ENCODE results near the gene TPPP.
"Not testable (repeated sequence)": the region's sequence is repeated elsewhere in the genome, so short reads cannot be mapped to it uniquely, and the experiment has no call there.

TPPP gene

GRCh38 chr5:633501-633955, 59.6 kb downstream of the TPPP start:
- DNase-seq (ENCODE audit: insufficient read length, low spot score) (no peak), FAIRE-seq (no peak)
- TF ChIP-seq POU2F2 (IDR thresholded peaks at IDR 0.05; ENCODE audit: low read depth, low read length) (no peak), SPI1 (IDR thresholded peaks at IDR 0.05; ENCODE audit: low read depth, low read length) (no peak), POLR2AphosphoS5 (IDR thresholded peaks at IDR 0.05; ENCODE audit: low read depth, low read length) (no peak), TAF1 (IDR thresholded peaks at IDR 0.05; ENCODE audit: low read depth, low read length) (no peak), PAX5 (IDR thresholded peaks at IDR 0.05; ENCODE audit: insufficient read depth, low read length, severe bottlenecking) (no peak)

GRCh38 chr5:628351-629205, 64.6 kb downstream of the TPPP start:
- FAIRE-seq; DNase-seq (ENCODE audit: insufficient read length, low spot score): not testable (repeated sequence)

GRCh38 chr5:627840-628239, 65.3 kb downstream of the TPPP start:
- TF ChIP-seq POLR2AphosphoS5 (IDR thresholded peaks at IDR 0.05; ENCODE audit: low read depth, low read length) (no peak), SPI1 (IDR thresholded peaks at IDR 0.05; ENCODE audit: low read depth, low read length) (no peak), POU2F2 (IDR thresholded peaks at IDR 0.05; ENCODE audit: low read depth, low read length) (no peak), POLR2A (IDR thresholded peaks at IDR 0.05; ENCODE audit: low read depth, low read length) (no peak), TAF1 (IDR thresholded peaks at IDR 0.05; ENCODE audit: low read depth, low read length) (no peak), PAX5 (IDR thresholded peaks at IDR 0.05; ENCODE audit: insufficient read depth, low read length, severe bottlenecking) (no peak)
- DNase-seq (ENCODE audit: insufficient read length, low spot score): no peak
- no peak for FAIRE-seq

GRCh38 chr5:626850-627249, 66.3 kb downstream of the TPPP start:
- no peak for FAIRE-seq
- no peak for DNase-seq (ENCODE audit: insufficient read length, low spot score)
- no peak for TF ChIP-seq POLR2A (IDR thresholded peaks at IDR 0.05; ENCODE audit: low read depth, low read length)
- TF ChIP-seq PAX5 (IDR thresholded peaks at IDR 0.05; ENCODE audit: insufficient read depth, low read length, severe bottlenecking): no peak

GRCh38 chr5:625516-625915, 67.6 kb downstream of the TPPP start:
- TF ChIP-seq POU2F2 (IDR thresholded peaks at IDR 0.05; ENCODE audit: low read depth, low read length) (no peak), TAF1 (IDR thresholded peaks at IDR 0.05; ENCODE audit: low read depth, low read length) (no peak), PAX5 (IDR thresholded peaks at IDR 0.05; ENCODE audit: insufficient read depth, low read length, severe bottlenecking) (no peak), POLR2A (IDR thresholded peaks at IDR 0.05; ENCODE audit: low read depth, low read length) (no peak), SPI1 (IDR thresholded peaks at IDR 0.05; ENCODE audit: low read depth, low read length) (no peak), POLR2AphosphoS5 (IDR thresholded peaks at IDR 0.05; ENCODE audit: low read depth, low read length) (no peak)

GRCh38 chr5:624951-625230, 68.3 kb downstream of the TPPP start:
- DNase-seq (ENCODE audit: insufficient read length, low spot score) (no peak), FAIRE-seq (no peak)
- TF ChIP-seq PAX5 (IDR thresholded peaks at IDR 0.05; ENCODE audit: insufficient read depth, low read length, severe bottlenecking) (no peak), POLR2AphosphoS5 (IDR thresholded peaks at IDR 0.05; ENCODE audit: low read depth, low read length) (no peak), SPI1 (IDR thresholded peaks at IDR 0.05; ENCODE audit: low read depth, low read length) (no peak), POLR2A (IDR thresholded peaks at IDR 0.05; ENCODE audit: low read depth, low read length) (no peak), POU2F2 (IDR thresholded peaks at IDR 0.05; ENCODE audit: low read depth, low read length) (no peak), TAF1 (IDR thresholded peaks at IDR 0.05; ENCODE audit: low read depth, low read length) (no peak)

More at GRCh38 chr5:625516-625915, 67.6 kb downstream of the TPPP start:
- DNase-seq (ENCODE audit: insufficient read length, low spot score) (no peak), FAIRE-seq (no peak)

- TF ChIP-seq PAX5 (IDR thresholded peaks at IDR 0.05; ENCODE audit: insufficient read depth, low read length, severe bottlenecking) (no peak), POLR2AphosphoS5 (IDR thresholded peaks at IDR 0.05; ENCODE audit: low read depth, low read length) (no peak), SPI1 (IDR thresholded peaks at IDR 0.05; ENCODE audit: low read depth, low read length) (no peak)
- no peak for DNase-seq (ENCODE audit: insufficient read length, low spot score)
- FAIRE-seq: no peak
Measured at GRCh38 chr5:624118-624950, 68.8 kb downstream of the TPPP start.

- TF ChIP-seq POLR2A (IDR thresholded peaks at IDR 0.05; ENCODE audit: low read depth, low read length) (no peak), TAF1 (IDR thresholded peaks at IDR 0.05; ENCODE audit: low read depth, low read length) (no peak), SPI1 (IDR thresholded peaks at IDR 0.05; ENCODE audit: low read depth, low read length) (no peak)
- DNase-seq (ENCODE audit: insufficient read length, low spot score) (no peak), FAIRE-seq (no peak)
Measured at GRCh38 chr5:623531-623930, 69.6 kb downstream of the TPPP start.

- FAIRE-seq: no peak
- TF ChIP-seq SPI1 (IDR thresholded peaks at IDR 0.05; ENCODE audit: low read depth, low read length) (no peak), PAX5 (IDR thresholded peaks at IDR 0.05; ENCODE audit: insufficient read depth, low read length, severe bottlenecking) (no peak), POU2F2 (IDR thresholded peaks at IDR 0.05; ENCODE audit: low read depth, low read length) (no peak), TAF1 (IDR thresholded peaks at IDR 0.05; ENCODE audit: low read depth, low read length) (no peak), POLR2AphosphoS5 (IDR thresholded peaks at IDR 0.05; ENCODE audit: low read depth, low read length) (no peak), POLR2A (IDR thresholded peaks at IDR 0.05; ENCODE audit: low read depth, low read length) (no peak)
- no peak for DNase-seq (ENCODE audit: insufficient read length, low spot score)
Measured at GRCh38 chr5:622946-623522, 70.1 kb downstream of the TPPP start.

- no peak for FAIRE-seq
Measured at GRCh38 chr5:622359-622758, 70.8 kb downstream of the TPPP start.

More at GRCh38 chr5:622359-622758, 70.8 kb downstream of the TPPP start:
- TF ChIP-seq POLR2AphosphoS5 (IDR thresholded peaks at IDR 0.05; ENCODE audit: low read depth, low read length) (no peak), POU2F2 (IDR thresholded peaks at IDR 0.05; ENCODE audit: low read depth, low read length) (no peak), TAF1 (IDR thresholded peaks at IDR 0.05; ENCODE audit: low read depth, low read length) (no peak), PAX5 (IDR thresholded peaks at IDR 0.05; ENCODE audit: insufficient read depth, low read length, severe bottlenecking) (no peak), POLR2A (IDR thresholded peaks at IDR 0.05; ENCODE audit: low read depth, low read length) (no peak), SPI1 (IDR thresholded peaks at IDR 0.05; ENCODE audit: low read depth, low read length) (no peak)
- no peak for DNase-seq (ENCODE audit: insufficient read length, low spot score)
